Islet of Langerhans (tissue), 1 donor: Measurements from ENCODE around the gene ALB.
"Not testable (repeated sequence)": the region's sequence is repeated elsewhere in the genome, so short reads cannot be mapped to it uniquely, and the experiment has no call there.

Source experiments
- FAIRE-seq: peaks from one replicate; lab custom pipeline; 2011; peaks lifted over from hg19 to GRCh38; lab: Jason Lieb, UNC

Gene ALB

GRCh38 chr4:73404042-73404441 is at the start of gene ALB:
TSS of gene ALB (plus strand) at chr4:73404287. CDS start at chr4:73404328, 41 bp downstream.
- peak; percentile 27 for FAIRE-seq

- not testable (repeated sequence) for FAIRE-seq
Measured at GRCh38 chr4:73357174-73357573, 46.9 kb upstream of the ALB start.

GRCh38 chr4:73369506-73370199 is 34.4 kb upstream of the ALB start:
- FAIRE-seq: not testable (repeated sequence)

- FAIRE-seq: no peak
Measured at GRCh38 chr4:73375328-73375741, 28.8 kb upstream of the ALB start.

DNA sequence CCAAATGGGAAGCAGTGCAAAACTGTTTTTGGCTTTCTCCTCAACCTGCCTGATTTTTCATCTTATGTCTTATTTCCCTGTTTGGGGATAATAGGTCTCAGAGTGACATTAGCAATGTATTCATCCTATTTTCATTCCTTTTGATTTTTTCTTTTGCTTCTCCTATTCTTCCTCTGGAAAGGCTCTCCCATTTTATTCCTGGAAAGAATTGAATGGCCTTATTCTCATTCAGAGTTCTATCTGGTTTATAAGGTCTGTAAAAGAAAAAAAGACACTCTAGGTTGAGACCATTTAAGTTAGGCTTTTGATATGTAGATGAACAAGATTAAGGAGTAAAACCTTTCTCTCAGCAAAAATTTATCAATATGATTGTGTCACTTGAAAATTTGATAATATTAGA is 27.8 kb upstream of the ALB start:
- FAIRE-seq: no peak

GRCh38 chr4:73376976-73377375 is 27.1 kb upstream of the ALB start:
- FAIRE-seq: no peak

DNA sequence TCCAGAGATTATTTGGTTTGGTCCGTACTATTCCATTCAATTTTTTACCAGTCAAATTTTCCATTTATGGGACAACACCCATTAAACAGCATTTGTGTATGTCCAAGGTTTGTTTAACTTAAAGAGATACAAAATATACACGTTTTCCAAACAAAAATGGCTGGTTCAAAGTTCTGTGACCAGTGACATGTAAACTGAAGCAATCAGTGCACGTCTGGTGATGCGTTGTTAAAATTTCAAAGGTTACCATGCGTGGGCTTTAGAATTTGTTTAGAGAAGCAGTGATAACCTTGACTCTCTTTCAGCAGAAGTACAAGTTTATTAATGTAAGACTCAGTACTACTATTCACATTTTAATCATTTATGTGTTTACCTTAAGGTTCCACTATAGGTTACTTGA is 25.2 kb upstream of the ALB start:
- no peak for FAIRE-seq

DNA sequence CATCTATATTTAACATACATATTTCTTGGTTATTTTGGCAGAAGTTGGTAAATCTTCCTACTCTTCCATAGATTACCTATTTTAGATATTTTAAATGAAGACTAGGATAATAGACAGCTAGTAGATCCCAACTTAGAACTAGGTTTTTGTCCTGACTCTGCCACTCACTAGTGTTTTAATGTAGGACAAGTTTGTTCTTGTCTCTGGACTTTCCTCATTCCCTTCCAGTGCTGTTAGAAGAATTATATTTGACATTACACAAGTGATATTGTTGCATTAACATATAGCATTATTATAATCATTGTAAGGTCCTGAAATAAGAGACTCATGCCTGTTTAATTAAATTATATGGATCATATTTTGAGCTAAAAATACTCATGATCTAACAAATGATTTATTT is 24.1 kb upstream of the ALB start:
- no peak for FAIRE-seq

DNA sequence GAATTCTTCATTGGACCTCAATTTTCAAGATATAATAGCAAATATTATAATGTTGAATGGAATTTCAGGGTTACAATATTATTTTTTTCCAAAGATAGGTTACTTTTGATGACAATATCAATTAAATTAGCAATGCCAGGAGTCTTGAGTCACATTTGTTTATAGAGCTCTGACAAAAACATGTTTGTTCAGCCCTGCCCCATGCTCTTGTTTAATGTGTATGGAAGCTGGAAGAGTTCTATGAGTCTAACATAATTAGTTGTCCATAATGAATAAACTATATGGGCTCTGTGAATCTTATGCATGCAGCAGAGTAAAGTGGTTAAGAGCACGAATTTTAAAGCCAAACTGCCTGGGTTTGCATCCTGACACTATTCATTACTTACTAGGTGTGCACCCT is 22.9 kb upstream of the ALB start:
- FAIRE-seq: no peak

GRCh38 chr4:73383452-73383851 is 20.6 kb upstream of the ALB start:
- FAIRE-seq: no peak

- FAIRE-seq: no peak
Measured at GRCh38 chr4:73387552-73387951, 16.5 kb upstream of the ALB start.

- FAIRE-seq: no peak
Measured at GRCh38 chr4:73388887-73389286, 15.2 kb upstream of the ALB start.

DNA sequence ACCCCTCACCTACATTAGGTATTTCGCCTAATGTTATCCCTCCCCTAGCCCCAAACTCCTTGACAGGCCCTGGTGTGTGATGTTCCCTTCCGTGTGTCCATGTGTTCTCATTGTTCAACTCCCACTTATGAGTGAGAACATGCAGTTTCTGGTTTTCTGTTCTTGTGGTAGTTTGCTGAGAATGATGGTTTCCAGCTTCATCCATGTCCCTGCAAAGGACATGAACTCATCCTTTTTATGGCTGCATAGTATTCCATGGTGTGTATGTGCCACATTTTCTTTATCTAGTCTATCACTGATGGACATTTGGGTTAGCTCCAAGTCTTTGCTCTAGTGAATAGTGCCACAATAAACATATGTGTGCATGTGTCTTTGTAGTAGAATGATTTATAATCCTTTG is 14.4 kb upstream of the ALB start:
- FAIRE-seq: not testable (repeated sequence)

DNA sequence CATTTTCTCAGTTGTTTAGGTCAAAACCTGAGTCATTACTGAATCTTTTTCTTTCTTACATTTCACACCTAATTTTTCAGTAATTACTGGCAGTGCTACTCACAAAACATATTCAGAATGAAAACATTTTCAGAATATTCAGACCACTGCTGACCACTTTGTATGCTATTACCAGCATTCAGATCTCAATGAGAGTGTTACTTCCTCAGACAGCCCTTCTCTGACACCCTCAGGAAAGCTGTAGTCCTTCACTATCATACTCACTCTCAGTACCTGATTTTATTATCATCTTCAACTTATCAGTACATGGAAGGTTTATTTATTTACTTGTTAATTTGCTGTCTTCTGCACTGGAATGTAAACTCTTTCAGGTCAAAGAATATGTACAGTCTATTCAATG is 12.3 kb upstream of the ALB start:
- no peak for FAIRE-seq

DNA sequence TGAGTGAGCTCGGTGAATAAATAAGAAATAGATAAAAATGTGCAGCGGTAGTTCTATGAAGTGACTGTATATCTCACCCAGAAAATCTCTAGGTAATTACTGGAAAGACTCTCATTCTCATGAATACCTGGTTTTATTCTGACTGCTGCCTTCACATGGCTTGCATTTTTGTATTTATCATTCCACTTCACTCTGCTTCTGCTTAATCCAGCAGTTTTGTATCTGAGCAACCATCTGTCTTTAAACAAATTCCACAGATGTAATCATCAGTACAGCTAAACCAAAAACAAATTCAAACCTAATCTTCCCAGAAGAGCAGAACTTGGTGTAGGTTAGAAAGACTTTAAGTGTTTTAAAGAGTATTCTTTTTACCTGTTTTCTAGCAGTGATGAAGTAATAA is 11.2 kb upstream of the ALB start:
- peak; percentile 93 for FAIRE-seq

- FAIRE-seq: no peak
Measured at GRCh38 chr4:73396304-73396703, 7.8 kb upstream of the ALB start.

DNA sequence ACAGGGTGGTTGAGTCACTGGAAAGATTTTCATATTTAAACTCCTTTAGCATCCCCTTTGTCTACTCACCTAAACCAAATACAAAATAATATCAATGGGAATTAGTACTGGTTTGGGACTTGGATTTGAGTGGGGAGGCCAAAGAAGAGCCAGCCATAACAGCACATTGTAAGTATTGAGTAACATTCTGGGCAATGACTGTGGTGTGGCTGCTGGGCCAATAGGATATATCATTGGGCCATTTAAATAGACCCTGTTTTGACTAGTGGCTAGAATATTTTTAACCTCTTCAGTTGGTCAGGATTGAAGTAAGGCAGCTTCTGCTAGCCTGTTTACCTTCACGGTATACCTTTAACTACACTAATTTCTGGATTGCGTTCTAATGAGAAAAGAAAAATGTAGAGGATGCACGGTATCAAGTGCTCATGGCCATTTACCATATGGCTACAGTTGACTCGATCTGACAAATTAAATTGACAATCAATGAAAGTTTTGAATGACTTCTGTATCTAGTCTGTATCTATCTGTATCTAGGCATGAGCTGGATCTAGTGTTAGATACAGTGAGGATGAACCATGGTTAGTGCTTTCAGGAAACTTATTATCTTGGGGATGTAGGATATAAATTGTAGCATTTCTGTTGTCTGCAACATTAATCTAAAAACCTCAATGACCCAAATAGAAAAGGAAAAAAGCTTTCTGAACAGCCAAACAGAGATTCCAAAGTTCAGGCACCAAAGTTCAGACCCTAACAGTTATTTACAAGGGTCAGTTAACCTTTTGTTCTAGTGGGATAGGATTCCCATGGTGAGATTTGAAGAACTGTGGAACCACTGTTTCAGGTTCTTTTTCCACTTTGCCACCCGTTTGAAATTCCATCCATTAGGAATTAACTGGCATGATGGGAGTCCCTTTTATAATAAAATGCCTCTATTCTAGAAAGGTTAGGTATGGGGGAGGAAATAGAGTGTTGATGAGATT is 6.8 kb upstream of the ALB start:
- no peak for FAIRE-seq

- no peak for FAIRE-seq
Measured at GRCh38 chr4:73401412-73401811, 2.7 kb upstream of the ALB start.

- FAIRE-seq: no peak
Measured at GRCh38 chr4:73404457-73404856, 370 bp downstream of the ALB start.

DNA sequence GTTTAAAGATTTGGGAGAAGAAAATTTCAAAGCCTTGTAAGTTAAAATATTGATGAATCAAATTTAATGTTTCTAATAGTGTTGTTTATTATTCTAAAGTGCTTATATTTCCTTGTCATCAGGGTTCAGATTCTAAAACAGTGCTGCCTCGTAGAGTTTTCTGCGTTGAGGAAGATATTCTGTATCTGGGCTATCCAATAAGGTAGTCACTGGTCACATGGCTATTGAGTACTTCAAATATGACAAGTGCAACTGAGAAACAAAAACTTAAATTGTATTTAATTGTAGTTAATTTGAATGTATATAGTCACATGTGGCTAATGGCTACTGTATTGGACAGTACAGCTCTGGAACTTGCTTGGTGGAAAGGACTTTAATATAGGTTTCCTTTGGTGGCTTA is 1.1 kb downstream of the ALB start:
- FAIRE-seq: no peak

DNA sequence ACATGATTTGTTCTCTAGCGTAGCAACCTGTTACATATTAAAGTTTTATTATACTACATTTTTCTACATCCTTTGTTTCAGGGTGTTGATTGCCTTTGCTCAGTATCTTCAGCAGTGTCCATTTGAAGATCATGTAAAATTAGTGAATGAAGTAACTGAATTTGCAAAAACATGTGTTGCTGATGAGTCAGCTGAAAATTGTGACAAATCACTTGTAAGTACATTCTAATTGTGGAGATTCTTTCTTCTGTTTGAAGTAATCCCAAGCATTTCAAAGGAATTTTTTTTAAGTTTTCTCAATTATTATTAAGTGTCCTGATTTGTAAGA is 2.4 kb downstream of the ALB start:
- no peak for FAIRE-seq

DNA sequence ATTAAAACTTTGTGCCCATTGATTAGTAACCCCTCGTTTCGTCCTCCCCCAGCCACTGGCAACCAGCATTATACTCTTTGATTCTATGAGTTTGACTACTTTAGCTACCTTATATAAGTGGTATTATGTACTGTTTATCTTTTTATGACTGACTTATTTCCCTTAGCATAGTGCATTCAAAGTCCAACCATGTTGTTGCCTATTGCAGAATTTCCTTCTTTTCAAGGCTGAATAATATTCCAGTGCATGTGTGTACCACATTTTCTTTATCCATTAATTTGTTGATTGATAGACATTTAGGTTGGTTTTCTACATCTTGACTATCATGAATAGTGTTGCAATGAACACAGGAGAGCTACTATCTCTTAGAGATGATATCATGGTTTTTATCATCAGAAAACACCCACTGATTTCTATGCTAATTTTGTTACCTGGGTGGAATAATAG is 3.2 kb downstream of the ALB start:
- no peak for FAIRE-seq

GRCh38 chr4:73408181-73408867 is 4.2 kb downstream of the ALB start:
- no peak for FAIRE-seq
